ENCODE data around the gene YIF1B.

YIF1B gene

GRCh38 chr19:38319421-38320258, 3.9 kb upstream of the YIF1B start, which contains the start of gene KCNK6:
TSS of gene KCNK6 (plus strand) at chr19:38319845. CDS start at chr19:38319951, 106 bp downstream.
- no peak for DNase-seq (ENCODE audit: extremely low read depth, low read depth)
- TF ChIP-seq, protein P1, sequence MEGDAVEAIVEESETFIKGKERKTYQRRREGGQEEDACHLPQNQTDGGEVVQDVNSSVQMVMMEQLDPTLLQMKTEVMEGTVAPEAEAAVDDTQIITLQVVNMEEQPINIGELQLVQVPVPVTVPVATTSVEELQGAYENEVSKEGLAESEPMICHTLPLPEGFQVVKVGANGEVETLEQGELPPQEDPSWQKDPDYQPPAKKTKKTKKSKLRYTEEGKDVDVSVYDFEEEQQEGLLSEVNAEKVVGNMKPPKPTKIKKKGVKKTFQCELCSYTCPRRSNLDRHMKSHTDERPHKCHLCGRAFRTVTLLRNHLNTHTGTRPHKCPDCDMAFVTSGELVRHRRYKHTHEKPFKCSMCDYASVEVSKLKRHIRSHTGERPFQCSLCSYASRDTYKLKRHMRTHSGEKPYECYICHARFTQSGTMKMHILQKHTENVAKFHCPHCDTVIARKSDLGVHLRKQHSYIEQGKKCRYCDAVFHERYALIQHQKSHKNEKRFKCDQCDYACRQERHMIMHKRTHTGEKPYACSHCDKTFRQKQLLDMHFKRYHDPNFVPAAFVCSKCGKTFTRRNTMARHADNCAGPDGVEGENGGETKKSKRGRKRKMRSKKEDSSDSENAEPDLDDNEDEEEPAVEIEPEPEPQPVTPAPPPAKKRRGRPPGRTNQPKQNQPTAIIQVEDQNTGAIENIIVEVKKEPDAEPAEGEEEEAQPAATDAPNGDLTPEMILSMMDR (IDR thresholded peaks at IDR 0.05; ENCODE audit: low read depth, low read length, missing control alignments) = no peak
- H3K4me3 ChIP-seq (replicated peaks; ENCODE audit: low read depth, low read length) = peak within 1 kb of the TSS; percentile 46

DNA sequence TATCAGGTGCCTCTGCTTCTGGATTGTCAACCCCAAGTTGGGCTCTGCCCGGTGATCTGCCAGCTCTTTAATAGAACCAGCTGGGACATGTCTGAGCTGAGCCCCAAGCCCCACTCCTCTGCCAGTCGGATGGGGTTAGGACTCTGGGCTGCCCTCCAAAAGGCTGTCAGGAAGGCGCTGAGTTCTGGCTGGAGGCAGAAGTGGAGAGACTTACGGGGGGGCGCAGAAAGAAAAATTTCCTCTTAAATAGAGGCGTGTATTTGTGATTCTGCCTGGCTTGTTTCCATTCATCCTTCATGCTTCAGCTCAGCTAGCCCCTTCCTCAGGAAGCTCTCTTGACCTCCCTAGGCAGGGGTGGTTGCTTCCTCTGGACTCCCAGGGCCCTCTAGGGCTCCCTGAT, 2.9 kb upstream of the YIF1B start:
- H3K4me3 ChIP-seq (replicated peaks; ENCODE audit: low read depth, low read length) = no peak overlapping the region
- TF ChIP-seq, protein P1 (IDR thresholded peaks at IDR 0.05; ENCODE audit: low read depth, low read length, missing control alignments) = no peak
- no peak for DNase-seq (ENCODE audit: extremely low read depth, low read depth)

GRCh38 chr19:38317104-38317612, 1.4 kb upstream of the YIF1B start:
- TF ChIP-seq, protein P1 (IDR thresholded peaks at IDR 0.05; ENCODE audit: low read depth, low read length, missing control alignments) = no peak
- no peak for DNase-seq (ENCODE audit: extremely low read depth, low read depth)
- H3K4me3 ChIP-seq (replicated peaks; ENCODE audit: low read depth, low read length) = no peak overlapping the region

GRCh38 chr19:38316477-38317067, 825 bp upstream of the YIF1B start:
- DNase-seq (ENCODE audit: extremely low read depth, low read depth) = no peak
- TF ChIP-seq, protein P1 (IDR thresholded peaks at IDR 0.05; ENCODE audit: low read depth, low read length, missing control alignments) = no peak
- 0 out of 2 replicates have a peak overlapping the region, but pooled peaks have one; percentile 17 for H3K4me3 ChIP-seq (replicated peaks; ENCODE audit: low read depth, low read length)

- no peak for DNase-seq (ENCODE audit: extremely low read depth, low read depth)
- TF ChIP-seq, protein P1 (IDR thresholded peaks at IDR 0.05; ENCODE audit: low read depth, low read length, missing control alignments) = no peak
Measured at GRCh38 chr19:38310986-38311385, 4.8 kb downstream of the YIF1B start.

GRCh38 chr19:38310279-38310670, 5.5 kb downstream of the YIF1B start:
- TF ChIP-seq, protein P1 (IDR thresholded peaks at IDR 0.05; ENCODE audit: low read depth, low read length, missing control alignments) = no peak
- no peak for DNase-seq (ENCODE audit: extremely low read depth, low read depth)
- no peak overlapping the region for H3K4me3 ChIP-seq (replicated peaks; ENCODE audit: low read depth, low read length)

More at GRCh38 chr19:38310986-38311385, 4.8 kb downstream of the YIF1B start:
- no peak overlapping the region for H3K4me3 ChIP-seq (replicated peaks; ENCODE audit: low read depth, low read length)
